K562 (cell line): ENCODE data around the gene RACGAP1. TPM values are rescaled to one million over a fixed set of nuclear protein-coding genes. Genes with fewer than 3 reads are reported as not detected.

Source experiments
- ATAC-seq: fragments of 200-7000 bp; cut with Tn5 transposase; 3 replicates; pipeline ENCODE4 v1.9.1; 2020; ENCODE audit warnings: moderate library complexity
- BruUV-seq: library from RNA; stranded (reverse); fragments of 400-500 nt; replicated peaks from 2 replicates; lab custom pipeline; 2021; lab: Mats Ljungman, UMichigan
- CTCF ChIA-PET: fragments of 300-600 bp; formaldehyde crosslinking; extraction: SDS; loops from one replicate; lab custom pipeline; 2021; ENCODE audit warnings: low intra/inter-chr PET ratio; lab: Yijun Ruan, JAX
- POLR2A ChIA-PET: fragments of 300-600, 350-650 bp; sonication (Branson Sonifier 250); formaldehyde crosslinking; extraction: SDS; loops from one replicate; lab custom pipeline; 2021; ENCODE audit warnings: antibody characterized with exemption, inconsistent platforms; lab: Yijun Ruan, JAX
- DNase-seq, 4 experiments: peaks; one replicate each; pipeline versions ENCODE4 v3.0.0 to v3.0.0-alpha.2; 2011 to 2018; ENCODE audit warnings: low spot score in 3 of 4, mixed read lengths in 3 of 4; ENCODE audit errors: extremely low read depth in 1 of 4
- FAIRE-seq: peaks from 2 replicates; lab custom pipeline; 2011; peaks lifted over from hg19 to GRCh38; lab: Jason Lieb, UNC
- H2AFZ ChIP-seq: 2 replicates; pipeline ENCODE4 v1.6.0; 2011; ENCODE audit warnings: low read depth, low read length, control low read depth, inconsistent platforms
- H3K27ac ChIP-seq: fragments of 200-600 bp; 3 replicates; pipeline ENCODE4 v1.8.0; 2011; ENCODE audit warnings: low read depth, mild to moderate bottlenecking, control low read depth, inconsistent platforms, low read length, moderate library complexity, mixed read lengths; ENCODE audit errors: extremely low read depth
- H3K27me3 ChIP-seq, 2 experiments: fragments of 300-600 bp in 1 of 2; 2 replicates in 1 of 2; 3 replicates in 1 of 2; pipeline versions ENCODE4 v1.6.0 to v1.8.0; 2011; ENCODE audit warnings: inconsistent platforms in 2 of 2, low read length in 2 of 2, mild to moderate bottlenecking in 1 of 2, mixed read lengths in 1 of 2, moderate library complexity in 1 of 2; ENCODE audit not compliant: control insufficient read depth in 2 of 2, insufficient read depth in 2 of 2
- H3K36me3 ChIP-seq: fragments of 300-600 bp; 3 replicates; pipeline ENCODE4 v1.8.0; 2011; ENCODE audit warnings: mild to moderate bottlenecking, low read length, inconsistent platforms; ENCODE audit not compliant: control insufficient read depth, insufficient read depth
- H3K4me1 ChIP-seq, 2 experiments: fragments of 200-600 bp in 1 of 2; replicated peaks in 1 of 2; 2 replicates in 1 of 2; 3 replicates in 1 of 2; pipeline versions ENCODE4 v1.5.1 to v1.8.0; 2011; ENCODE audit warnings: inconsistent platforms in 2 of 2, low read length in 2 of 2, mild to moderate bottlenecking in 1 of 2, mixed read lengths in 1 of 2, moderate library complexity in 1 of 2; ENCODE audit not compliant: control insufficient read depth in 2 of 2, insufficient read depth in 2 of 2
- H3K4me2 ChIP-seq: 2 replicates; pipeline ENCODE4 v1.6.1; 2011; ENCODE audit warnings: low read length, control low read depth, inconsistent platforms, mixed read lengths; ENCODE audit not compliant: insufficient read depth
- H3K4me3 ChIP-seq: fragments of 200-600 bp; sonication (generic), shearing (Covaris generic); 2 replicates; pipeline ENCODE4 v1.5.1; 2016; ENCODE audit warnings: control low read depth, inconsistent platforms
- H3K79me2 ChIP-seq: fragments of 200-600 bp; 3 replicates; pipeline ENCODE4 v1.8.0; 2011; ENCODE audit warnings: low read length, inconsistent platforms; ENCODE audit not compliant: control insufficient read depth, insufficient read depth
- H3K9ac ChIP-seq, 2 experiments: 2 replicates each; pipeline versions ENCODE4 v1.6.0 to v1.6.1; 2011; ENCODE audit warnings: low read depth in 2 of 2, low read length in 2 of 2, control low read depth in 1 of 2, inconsistent platforms in 1 of 2, mild to moderate bottlenecking in 1 of 2, mixed read lengths in 1 of 2; ENCODE audit not compliant: insufficient read depth in 1 of 2
- H3K9me1 ChIP-seq: one replicate; pipeline ENCODE4 v1.6.0; 2011; ENCODE audit warnings: inconsistent platforms, mild to moderate bottlenecking, low read length, moderate library complexity; ENCODE audit not compliant: control insufficient read depth, insufficient read depth
- H3K9me3 ChIP-seq: replicated peaks from 2 replicates; pipeline ENCODE4 v1.5.1; 2011; ENCODE audit warnings: low read depth, low read length, inconsistent platforms; ENCODE audit not compliant: control insufficient read depth, insufficient read depth
- H4K20me1 ChIP-seq: replicated peaks from 2 replicates; pipeline ENCODE4 v1.6.1; 2011; ENCODE audit warnings: low read length, inconsistent platforms, mixed read lengths; ENCODE audit not compliant: control insufficient read depth, insufficient read depth
- KLF1 ChIP-seq: fragments of 450-650 bp; IDR thresholded peaks from 2 replicates; pipeline ENCODE4 v1.6.1; 2016; ENCODE audit warnings: missing genetic modification characterization, missing compliant biosample characterization
- NELFE ChIP-seq: IDR thresholded peaks from 2 replicates; pipeline ENCODE4 v1.6.1; 2011; ENCODE audit warnings: mild to moderate bottlenecking; ENCODE audit not compliant: insufficient read depth, insufficient read length
- WGBS: fragments of 100-300 bp; shearing (Covaris generic); methylation state at CpG from one replicate; pipeline ENCODE4 v1.1.6; 2016; ENCODE audit warnings: low coverage, mixed read lengths; ENCODE audit not compliant: insufficient coverage; ENCODE audit errors: missing lambda C conversion rate; 5-methylcytosine and 5-hydroxymethylcytosine counted together
- in situ Hi-C: fragments of 300-500 bp; cut with MboI; formaldehyde crosslinking; loops from 4 replicates; pipeline ENCODE4 v1.15.0; 2018; ENCODE audit warnings: inconsistent platforms, mixed read lengths
- intact Hi-C: fragments of 100-400 bp; cut with micrococcal nuclease; formaldehyde crosslinking; loops from 2 replicates; pipeline ENCODE4 v1.14.2; 2022
- polyA plus RNA-seq, 8 experiments: library from polyadenylated mRNA; depleted of rRNA in 4 of 8; stranded (reverse) in 5 of 8; unstranded in 3 of 8; fragments of >200 nt; fragmentation: Nextera tagmentation in 2 of 8; fragmentation: Illumina TruSeq in 1 of 8; extraction: Ambion mirVana in 2 of 8; extraction: Trizol in 1 of 8; gene quantifications; 2 replicates each; pipeline versions ENCODE4 v1.2.1 to v1.2.3, GENCODE V29; 2011 to 2014; ENCODE audit warnings: inconsistent platforms in 1 of 8, missing spikeins in 1 of 8
- total RNA-seq, 7 experiments: library from RNA; depleted of rRNA in 6 of 7; stranded (reverse); fragments of >200 nt in 6 of 7; fragmentation: Illumina TruSeq in 2 of 7; extraction: Trizol in 2 of 7; gene quantifications; 2 replicates each; pipeline versions ENCODE4 v1.2.1 to v1.2.3, GENCODE V29; 2011 to 2021; ENCODE audit warnings: low replicate concordance in 1 of 7
- TF ChIP-seq, protein P1 (sequence below): fragments of 450-650 bp; IDR thresholded peaks from 2 replicates; pipeline ENCODE4 v1.6.1; 2016; ENCODE audit warnings: low read depth

RACGAP1 gene
- total and polyA plus RNA-seq, 9 of the 15 experiments (the other 6 are each of a cell fraction or from before 2014, with no cell fraction given): 56.4 to 92.9 (median 71.8) TPM

DNA sequence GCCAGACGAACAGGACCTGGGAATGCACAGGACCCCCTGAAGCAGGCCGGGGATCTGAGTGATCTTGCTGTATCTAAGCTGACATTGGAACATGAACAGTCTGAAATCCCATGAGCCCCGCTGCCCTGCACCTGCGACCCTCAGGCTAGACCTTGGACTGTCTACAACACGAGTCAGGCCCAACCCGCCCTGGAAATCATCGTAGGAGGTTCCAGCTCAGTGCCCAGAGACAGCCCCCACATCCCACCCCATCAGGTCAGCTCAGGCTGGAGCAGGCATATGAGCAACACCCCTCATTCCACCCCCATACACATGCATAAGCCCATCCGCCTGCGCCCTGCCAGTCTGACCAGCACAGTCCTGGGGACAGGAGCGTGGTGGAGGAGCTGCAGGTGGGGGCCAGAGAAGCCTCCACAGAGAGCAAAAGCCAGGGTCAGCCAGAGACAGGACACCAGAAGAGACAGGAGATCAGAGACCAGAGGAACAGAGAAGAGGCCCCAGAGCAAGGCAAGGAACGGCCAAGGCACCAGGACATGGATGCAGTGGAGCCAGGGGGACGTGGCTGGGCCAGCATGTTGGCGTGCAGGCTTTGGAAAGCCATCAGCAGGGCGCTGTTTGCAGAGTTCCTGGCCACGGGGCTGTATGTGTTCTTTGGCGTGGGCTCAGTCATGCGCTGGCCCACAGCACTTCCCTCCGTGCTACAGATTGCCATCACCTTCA lies 52.5 kb downstream of the RACGAP1 start, which contains the start of gene AQP6:
Gene AQP6 (plus strand): TSS at position 307 of the 720 bp plus-strand sequence. CDS start 227 bp downstream, at position 534.
- BruUV-seq: no TSS peak
- Histone ChIP-seq H3K36me3 (no peaks in the 10 kb centered on the region), H4K20me1 (peaks cover 18% of the 10 kb centered on the region), H3K79me2 (no peaks in the 10 kb centered on the region), H3K4me3 (no peak within 1 kb of the TSS), H3K9me3 (no peaks in the 10 kb centered on the region), H3K9ac (peak within 1 kb of the TSS in 1 of 2 experiments; percentile 45; a peak in 1 of 4 replicates), H3K27me3 (peaks cover 28 to 65% of the 10 kb centered on the region in 2 experiments; a peak in 4 of 5 replicates), H3K9me1 (no peaks in the 10 kb centered on the region), H2AFZ (no peak within 1 kb of the TSS), H3K4me1 (peaks cover 0 to 38% of the 10 kb centered on the region in 2 experiments; a peak in 4 of 5 replicates), H3K4me2 (no peak within 1 kb of the TSS), H3K27ac (no peak within 1 kb of the TSS)
- 23% methylated on average over 18 of the region's 18 CpGs for WGBS
- CTCF ChIA-PET: interaction anchor here (1.7 kb wide), 1 partner anchor 98 kb away, joined by 5 read pairs; no protein-coding TSS in a partner anchor
- FAIRE-seq (no peak), DNase-seq (no peak), ATAC-seq (no peak)
- no peak for TF ChIP-seq NELFE
- no peak for TF ChIP-seq KLF1
- TF ChIP-seq, protein P1, sequence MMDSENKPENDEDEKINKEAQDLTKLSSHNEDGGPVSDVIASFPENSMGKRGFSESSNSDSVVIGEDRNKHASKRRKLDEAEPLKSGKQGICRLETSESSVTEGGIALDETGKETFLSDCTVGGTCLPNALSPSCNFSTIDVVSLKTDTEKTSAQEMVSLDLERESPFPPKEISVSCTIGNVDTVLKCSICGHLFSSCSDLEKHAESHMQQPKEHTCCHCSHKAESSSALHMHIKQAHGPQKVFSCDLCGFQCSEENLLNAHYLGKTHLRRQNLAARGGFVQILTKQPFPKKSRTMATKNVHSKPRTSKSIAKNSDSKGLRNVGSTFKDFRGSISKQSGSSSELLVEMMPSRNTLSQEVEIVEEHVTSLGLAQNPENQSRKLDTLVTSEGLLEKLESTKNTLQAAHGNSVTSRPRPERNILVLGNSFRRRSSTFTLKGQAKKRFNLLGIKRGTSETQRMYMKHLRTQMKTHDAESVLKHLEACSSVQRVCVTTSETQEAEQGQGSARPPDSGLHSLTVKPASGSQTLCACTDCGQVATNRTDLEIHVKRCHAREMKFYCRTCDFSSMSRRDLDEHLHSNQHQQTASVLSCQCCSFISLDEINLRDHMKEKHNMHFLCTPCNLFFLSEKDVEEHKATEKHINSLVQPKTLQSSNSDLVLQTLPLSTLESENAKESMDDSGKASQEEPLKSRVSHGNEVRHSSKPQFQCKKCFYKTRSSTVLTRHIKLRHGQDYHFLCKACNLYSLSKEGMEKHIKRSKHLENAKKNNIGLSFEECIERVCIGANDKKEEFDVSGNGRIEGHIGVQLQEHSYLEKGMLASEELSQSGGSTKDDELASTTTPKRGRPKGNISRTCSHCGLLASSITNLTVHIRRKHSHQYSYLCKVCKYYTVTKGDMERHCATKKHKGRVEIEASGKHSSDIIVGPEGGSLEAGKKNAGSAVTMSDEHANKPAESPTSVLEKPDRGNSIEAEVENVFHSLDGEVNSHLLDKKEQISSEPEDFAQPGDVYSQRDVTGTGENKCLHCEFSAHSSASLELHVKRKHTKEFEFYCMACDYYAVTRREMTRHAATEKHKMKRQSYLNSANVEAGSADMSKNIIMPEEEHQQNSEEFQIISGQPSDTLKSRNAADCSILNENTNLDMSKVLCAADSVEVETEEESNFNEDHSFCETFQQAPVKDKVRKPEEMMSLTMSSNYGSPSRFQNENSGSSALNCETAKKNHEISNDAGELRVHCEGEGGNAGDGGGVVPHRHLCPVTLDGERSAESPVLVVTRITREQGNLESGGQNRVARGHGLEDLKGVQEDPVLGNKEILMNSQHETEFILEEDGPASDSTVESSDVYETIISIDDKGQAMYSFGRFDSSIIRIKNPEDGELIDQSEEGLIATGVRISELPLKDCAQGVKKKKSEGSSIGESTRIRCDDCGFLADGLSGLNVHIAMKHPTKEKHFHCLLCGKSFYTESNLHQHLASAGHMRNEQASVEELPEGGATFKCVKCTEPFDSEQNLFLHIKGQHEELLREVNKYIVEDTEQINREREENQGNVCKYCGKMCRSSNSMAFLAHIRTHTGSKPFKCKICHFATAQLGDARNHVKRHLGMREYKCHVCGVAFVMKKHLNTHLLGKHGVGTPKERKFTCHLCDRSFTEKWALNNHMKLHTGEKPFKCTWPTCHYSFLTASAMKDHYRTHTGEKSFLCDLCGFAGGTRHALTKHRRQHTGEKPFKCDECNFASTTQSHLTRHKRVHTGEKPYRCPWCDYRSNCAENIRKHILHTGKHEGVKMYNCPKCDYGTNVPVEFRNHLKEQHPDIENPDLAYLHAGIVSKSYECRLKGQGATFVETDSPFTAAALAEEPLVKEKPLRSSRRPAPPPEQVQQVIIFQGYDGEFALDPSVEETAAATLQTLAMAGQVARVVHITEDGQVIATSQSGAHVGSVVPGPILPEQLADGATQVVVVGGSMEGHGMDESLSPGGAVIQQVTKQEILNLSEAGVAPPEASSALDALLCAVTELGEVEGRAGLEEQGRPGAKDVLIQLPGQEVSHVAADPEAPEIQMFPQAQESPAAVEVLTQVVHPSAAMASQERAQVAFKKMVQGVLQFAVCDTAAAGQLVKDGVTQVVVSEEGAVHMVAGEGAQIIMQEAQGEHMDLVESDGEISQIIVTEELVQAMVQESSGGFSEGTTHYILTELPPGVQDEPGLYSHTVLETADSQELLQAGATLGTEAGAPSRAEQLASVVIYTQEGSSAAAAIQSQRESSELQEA: no peak
- POLR2A ChIA-PET: interaction anchor here (0.6 kb wide), 1 partner anchor 516 kb away, joined by 3 read pairs; no protein-coding TSS in a partner anchor
- intact Hi-C loops (no loop called here), in situ Hi-C loops (loop anchor here (5.0 kb wide), 1 partner anchor 94 kb away; no protein-coding TSS in a partner anchor)
